ENCODE results near the gene AXIN2.
A peak's percentile ranks its signal among the peaks of the same experiment; 100 is the strongest.

Gene AXIN2

DNA sequence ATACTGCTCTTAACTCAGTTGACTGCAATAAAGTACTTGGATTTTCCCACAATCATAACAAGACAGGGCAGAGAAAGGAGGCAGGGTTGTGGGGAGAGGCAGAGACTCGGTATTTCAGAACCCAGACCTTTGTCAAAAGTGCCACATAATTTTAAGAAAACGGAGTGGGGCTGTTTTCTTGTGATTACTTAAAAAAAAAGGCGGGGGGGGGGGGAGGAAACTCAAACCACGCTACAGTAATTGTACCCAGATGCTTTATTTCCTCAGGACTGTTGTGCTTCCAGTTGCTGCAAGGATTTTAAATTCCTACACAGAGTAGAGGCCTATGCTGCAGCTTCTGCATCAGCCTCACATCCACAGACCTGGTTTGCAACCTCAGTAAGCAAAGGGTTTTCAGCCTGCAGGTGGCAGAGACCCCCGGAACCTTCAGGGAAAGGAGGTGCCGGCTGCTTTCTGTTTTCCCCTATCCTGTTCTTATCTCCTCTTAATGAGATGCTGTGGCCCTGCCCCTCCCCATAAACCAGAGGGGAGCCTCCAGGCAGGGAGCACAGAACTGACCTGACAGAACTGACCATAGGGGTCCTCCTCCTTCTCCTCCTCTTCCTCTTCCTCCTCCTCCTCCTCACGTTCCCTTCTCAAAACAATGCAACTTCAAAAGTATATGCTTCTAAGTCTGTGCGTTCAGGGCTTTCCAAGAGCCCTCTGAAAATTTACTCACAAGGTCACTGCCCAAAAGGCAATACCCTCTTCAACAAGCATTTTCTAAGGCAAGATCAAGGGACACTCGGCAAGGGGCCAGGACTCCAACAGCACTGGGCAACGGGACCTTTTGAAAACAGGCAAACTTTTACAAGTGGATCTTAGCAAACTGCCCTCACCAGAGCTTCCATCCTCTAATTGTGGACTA, 7.5 kb downstream of the AXIN2 start:
- DNase-seq: no peak

DNA sequence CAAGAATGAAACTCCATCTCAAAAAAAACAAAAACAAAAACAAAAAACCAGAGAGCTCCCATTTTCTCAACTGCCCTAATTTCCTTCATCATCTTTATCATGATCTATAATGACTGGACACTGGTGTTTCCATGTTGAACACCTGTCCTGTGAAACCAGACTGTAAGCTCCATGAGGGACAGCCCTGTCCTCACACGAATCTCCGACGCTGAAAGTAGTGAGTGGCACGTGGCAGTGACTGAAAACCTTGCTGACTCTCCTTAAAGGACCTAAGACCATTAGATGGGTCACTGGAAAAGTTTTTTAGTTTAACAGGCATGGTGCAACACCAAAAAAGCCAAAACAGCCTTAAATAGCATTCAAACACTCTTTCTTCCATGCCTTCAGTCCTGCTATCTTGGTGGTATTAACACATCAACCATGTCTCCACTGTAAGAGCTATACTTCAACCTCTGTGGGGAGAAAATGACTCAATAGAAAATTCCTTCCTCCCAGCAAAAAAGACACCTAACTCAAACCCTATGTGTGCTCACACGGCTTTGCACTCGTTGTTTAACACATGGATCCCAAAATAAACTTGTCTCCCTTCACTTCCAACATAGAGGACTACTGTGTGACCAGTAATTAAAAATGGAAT, 8.3 kb downstream of the AXIN2 start:
- no peak for DNase-seq

DNA sequence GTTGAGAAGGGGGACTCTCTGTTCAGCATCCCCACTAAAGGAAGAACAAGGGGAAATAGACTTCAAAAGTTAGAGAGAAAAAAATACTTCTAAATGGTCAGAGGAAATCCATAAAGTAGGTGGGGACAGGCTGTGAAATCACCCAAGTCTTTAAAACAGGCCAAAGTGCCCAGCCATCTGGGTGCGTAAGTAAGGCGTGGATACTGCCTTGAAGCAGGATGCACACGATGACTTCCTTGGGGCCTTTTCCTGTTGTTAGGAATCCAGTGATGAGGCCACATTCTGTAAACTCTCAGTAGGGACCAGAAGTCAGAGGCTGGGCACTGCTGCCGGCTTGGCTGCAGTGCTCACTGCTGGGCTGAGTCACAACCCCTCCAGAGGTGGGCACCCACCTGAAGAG, 9.2 kb downstream of the AXIN2 start:
- no peak for DNase-seq

- DNase-seq: no peak
These were observed 10.0 kb downstream of the AXIN2 start for GRCh38 chr17:65551267-65552040.

- DNase-seq: no peak
These were observed 10.7 kb downstream of the AXIN2 start for GRCh38 chr17:65550758-65551157.

DNA sequence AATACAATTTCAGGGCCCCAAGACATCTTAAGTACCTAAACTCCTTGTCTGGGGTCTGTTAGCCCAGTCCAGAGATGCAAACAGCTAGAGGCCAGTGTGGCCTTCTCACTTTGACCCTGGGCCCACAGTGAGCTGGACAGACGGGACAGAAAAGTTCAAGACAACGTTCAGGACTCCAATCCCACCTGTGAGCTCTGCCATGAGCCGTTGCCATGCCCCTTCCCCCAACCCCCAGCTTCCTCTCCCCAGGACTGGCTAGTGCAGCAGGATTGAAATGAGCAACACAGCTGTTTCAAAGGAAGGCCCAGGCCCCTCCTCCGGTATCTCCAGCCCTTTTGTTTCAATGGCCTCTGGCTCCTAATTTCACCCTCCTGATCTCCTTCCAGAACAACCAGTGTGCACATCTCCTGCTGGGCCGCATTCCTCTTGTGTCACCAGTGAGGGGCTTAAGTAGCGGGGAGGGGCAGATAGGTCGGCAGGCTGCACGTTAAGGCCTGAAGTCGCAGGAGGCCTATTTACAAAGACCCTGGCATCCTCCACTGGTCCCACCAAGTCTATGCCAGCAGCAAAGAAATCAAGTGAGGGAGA, 11.3 kb downstream of the AXIN2 start:
- DNase-seq: no peak

DNA sequence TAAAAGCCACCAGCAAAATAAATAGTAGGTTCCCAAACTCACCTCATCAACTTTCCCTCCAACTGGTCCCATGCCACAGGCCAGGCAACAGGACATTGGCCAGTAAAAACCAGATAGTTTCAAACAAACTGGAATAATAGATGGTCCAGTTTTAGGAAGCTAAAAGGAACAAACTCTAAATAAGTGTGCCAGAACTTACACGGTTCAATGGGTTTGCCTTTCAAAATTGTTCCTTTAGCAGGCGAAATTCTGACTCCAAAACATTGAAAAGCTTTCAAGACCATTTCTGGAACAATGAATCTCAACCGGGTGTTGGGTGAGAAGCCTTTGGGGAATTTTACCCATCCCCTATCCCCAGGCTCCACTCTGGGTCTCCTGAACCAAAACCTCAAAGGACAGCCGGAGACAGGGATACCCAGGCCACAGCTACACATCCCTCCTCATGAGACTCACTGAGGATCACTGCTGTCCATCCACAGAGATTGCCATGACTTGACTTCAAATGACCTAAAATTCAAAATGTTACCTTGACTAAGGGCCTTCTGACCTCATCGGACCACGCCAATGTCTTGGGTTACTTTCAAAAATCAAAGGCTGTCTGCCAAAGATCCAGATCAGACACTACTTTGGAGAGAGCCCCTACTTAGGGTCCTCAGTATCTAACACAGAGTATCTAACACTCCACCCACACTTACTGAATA, 13.0 kb downstream of the AXIN2 start:
- DNase-seq: no peak

GRCh38 chr17:65547253-65547670, 14.2 kb downstream of the AXIN2 start:
- DNase-seq: no peak

DNA sequence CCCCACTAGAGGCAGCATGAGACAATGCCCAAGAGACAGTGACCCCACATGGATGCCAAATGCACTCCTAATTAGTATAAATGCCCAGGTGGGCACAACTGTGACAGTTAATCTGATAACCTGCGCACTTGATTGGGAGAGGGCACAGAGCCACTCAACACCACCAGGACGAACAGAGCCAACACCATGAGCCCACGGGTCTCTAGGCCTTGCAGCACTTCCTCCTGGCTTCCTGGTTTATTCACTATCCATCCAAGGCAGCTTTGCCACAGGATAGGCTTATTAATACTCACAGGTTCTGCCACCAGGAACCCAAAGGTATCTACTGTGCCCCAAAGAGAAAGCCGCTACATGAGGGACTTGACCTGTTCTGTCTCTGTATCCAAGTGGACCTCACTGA, 14.9 kb downstream of the AXIN2 start:
- no peak for DNase-seq

GRCh38 chr17:65545705-65546523, 15.5 kb downstream of the AXIN2 start:
- no peak for DNase-seq

GRCh38 chr17:65544672-65545071, 16.8 kb downstream of the AXIN2 start:
- no peak for DNase-seq

DNA sequence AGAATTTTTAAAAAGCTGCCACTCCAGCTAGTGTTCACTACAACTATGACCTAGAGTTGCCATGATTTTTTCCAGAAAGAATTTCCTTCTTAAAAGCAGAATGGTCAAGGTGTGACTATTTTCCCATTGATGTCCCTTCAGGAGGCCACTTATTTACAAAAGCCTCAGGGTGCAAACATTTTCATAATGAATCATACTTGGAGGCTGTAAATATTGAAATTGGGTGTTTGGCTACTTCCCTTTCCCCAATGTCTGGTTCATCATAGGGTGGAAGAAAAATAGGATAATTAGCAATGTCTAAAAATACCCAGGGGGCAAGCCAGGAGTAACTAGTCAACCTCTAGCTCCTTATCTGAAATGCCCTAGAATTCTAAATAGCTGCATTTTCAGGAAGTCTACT, 18.8 kb downstream of the AXIN2 start:
- DNase-seq: no peak

GRCh38 chr17:65542067-65542466, 19.4 kb downstream of the AXIN2 start:
- DNase-seq: no peak

- DNase-seq: no peak
These were observed 20.0 kb downstream of the AXIN2 start for GRCh38 chr17:65541453-65541852.

DNA sequence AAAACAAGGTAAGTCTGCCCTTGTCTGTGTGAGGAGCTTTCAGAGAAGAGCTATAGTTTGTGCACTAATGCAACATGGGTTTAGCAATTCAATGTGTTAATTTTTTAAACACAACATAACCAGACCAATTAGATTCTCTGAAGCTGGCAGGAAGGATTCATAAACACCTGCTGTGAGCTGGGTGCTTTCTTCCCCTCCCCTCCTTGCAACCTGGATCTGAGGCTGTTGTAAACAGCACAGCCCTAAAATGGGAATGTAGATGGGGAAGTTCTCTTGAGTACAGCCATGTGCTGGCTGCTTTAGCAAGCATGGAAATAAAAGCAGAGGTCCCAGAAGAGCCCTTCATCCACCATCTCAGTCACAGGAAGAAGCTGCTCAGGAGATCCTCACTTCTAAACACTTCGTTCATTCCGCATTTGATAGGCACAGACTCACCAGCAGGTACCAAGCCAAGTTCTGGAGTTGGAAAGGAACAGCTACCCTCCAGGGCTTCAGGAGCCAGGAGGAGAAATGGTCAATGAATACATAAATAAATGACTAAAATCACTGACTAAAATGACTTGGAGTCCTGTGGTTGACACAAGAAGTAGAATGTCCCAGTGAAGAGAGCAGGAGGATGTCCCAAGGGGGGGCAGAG, 21.7 kb downstream of the AXIN2 start:
- no peak for DNase-seq

DNA sequence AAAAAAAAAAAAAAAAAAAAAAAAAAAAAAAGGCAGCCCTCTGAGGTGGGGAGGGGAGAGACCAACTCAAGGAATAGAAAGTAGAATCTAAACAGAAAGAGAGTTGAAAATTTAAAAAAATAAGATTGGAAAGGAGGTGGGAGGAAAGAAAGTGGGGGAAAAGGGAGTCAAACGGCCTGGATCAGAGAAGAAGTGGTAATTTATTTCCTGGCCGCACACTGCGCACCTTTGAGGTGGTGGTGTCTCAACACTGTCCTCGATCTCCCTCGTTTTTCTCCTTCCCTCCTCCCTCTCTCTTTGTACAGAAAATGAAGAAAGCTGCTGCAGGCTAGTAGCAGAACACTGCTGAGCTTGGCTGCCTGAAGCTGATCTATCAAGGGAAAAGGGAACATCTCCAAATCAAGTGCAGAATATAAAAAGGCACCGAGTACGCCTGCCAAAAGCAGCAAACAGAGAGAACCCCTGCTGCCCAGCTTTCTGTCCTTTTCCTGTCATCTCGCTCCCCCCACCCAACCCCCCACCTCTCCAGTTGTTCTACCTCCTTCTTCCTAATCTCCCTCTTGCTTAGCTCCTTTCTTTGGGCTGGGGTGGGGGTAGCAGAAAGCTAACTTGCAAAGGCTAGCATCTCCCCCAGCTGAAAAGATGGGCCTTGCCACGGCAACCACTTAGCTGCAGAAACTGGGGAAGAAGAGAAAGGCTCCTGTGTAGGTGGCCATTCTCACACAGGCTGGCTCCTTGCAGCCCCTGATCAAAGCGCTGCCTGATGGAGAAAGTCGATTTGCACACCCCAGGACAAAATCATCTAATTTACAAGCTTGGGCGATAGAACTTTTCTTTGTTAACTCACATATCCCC, 22.5 kb downstream of the AXIN2 start:
- DNase-seq: no peak

DNA sequence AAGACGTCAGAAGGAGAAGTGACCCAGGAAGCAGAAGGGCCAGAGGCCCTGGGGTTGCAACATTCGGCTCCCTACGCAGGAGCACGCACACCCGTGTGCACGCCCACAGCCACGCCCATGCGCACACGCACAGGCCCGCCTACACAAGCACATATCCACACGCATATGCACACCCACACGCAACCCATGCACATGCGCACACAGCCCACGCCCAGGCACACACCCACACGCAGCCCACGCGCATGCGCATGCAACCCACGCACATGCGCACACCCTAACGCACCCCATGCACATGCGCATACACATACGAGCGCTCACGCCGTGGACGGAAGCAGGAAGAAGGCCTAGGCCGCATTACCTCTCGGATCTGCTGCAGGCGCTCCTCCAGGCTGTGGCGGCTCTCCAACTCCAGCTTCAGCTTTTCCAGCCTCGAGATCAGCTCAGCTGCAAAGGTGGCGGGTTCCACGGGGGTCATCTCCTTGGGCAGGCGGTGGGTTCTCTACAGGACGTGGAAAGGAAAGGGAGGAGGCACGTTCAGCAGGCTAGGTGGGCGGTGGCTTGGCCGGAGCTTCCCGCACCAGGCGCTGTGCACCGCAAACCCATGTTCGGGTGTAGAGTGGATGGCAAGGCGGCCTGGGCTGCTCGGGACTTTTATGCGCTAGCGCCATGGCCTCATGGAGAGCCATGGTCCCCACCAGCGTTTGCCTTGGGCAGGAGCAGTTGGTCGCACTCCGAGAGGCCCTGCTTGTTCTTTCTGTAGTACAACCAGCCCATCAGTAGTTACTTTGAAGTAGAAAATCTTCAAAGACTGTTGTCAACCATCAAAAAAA, 23.4 kb downstream of the AXIN2 start:
- DNase-seq: peak in 4 of 5 donors; percentile 46 to 88 (median 63)

- DNase-seq: no peak
These were observed 24.1 kb downstream of the AXIN2 start for GRCh38 chr17:65537343-65537844.

Data from T-helper 1 cell (primary cell).